AG04449 (cell line): ENCODE measurements around the gene CCL17.
"Not testable (repeated sequence)": the region's sequence is repeated elsewhere in the genome, so short reads cannot be mapped to it uniquely, and the experiment has no call there.

Experiments used
- CTCF ChIA-PET: fragments of 350-600 bp; formaldehyde crosslinking; extraction: SDS; loops from one replicate; lab custom pipeline; 2021; ENCODE audit warnings: antibody characterized with exemption; lab: Yijun Ruan, JAX
- POLR2A ChIA-PET: fragments of 400-600, 350-600 bp; formaldehyde crosslinking; extraction: SDS; loops from one replicate; lab custom pipeline; 2020; ENCODE audit warnings: antibody characterized with exemption, inconsistent platforms; lab: Yijun Ruan, JAX
- DNase-seq: peaks from one replicate; pipeline ENCODE4 v3.0.0-alpha.2; 2010; ENCODE audit warnings: low read depth, low spot score
- H3K4me3 ChIP-seq: 2 replicates; pipeline ENCODE4 v1.5.1; 2011; ENCODE audit warnings: low read depth, mild to moderate bottlenecking, control low read depth, low read length
- TF ChIP-seq, protein P1 (sequence below): IDR thresholded peaks from one replicate; pipeline ENCODE4 v1.5.1; 2011; ENCODE audit warnings: mild to moderate bottlenecking, moderate library complexity, low read length, control low read depth, inconsistent platforms; ENCODE audit not compliant: insufficient read depth; ENCODE audit errors: missing control alignments

Gene CCL17

DNA sequence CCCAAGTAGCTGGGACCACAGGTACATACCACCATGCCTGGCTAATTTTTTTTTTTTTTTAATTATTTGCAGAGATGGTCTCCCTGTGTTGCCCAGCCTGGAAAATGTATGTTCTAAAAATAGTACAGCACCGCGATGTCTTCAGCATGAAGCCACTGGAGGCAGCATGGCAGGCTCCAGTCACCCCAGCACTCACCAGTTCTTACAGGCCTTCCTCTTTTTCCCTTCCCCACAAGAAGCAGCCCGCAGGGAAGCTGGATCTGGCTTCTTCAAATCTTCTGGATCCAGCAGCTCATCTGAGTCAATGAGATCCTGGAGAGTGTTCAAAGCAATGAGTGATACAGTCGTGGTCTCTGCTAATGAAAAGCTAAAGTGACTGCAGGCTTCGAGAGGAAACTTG is 26.4 kb downstream of the CCL17 start:
- ChIA-PET CTCF (interaction anchor here (1.3 to 6.4 kb wide), 4 partner anchors 8 to 89 kb away, joined by 3 to 91 read pairs (median 18); no protein-coding TSS in a partner anchor), POLR2A (no interaction called here)
- TF ChIP-seq, protein P1, sequence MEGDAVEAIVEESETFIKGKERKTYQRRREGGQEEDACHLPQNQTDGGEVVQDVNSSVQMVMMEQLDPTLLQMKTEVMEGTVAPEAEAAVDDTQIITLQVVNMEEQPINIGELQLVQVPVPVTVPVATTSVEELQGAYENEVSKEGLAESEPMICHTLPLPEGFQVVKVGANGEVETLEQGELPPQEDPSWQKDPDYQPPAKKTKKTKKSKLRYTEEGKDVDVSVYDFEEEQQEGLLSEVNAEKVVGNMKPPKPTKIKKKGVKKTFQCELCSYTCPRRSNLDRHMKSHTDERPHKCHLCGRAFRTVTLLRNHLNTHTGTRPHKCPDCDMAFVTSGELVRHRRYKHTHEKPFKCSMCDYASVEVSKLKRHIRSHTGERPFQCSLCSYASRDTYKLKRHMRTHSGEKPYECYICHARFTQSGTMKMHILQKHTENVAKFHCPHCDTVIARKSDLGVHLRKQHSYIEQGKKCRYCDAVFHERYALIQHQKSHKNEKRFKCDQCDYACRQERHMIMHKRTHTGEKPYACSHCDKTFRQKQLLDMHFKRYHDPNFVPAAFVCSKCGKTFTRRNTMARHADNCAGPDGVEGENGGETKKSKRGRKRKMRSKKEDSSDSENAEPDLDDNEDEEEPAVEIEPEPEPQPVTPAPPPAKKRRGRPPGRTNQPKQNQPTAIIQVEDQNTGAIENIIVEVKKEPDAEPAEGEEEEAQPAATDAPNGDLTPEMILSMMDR, result no peak
- no peak for DNase-seq
- H3K4me3 ChIP-seq, result no peak overlapping the region

DNA sequence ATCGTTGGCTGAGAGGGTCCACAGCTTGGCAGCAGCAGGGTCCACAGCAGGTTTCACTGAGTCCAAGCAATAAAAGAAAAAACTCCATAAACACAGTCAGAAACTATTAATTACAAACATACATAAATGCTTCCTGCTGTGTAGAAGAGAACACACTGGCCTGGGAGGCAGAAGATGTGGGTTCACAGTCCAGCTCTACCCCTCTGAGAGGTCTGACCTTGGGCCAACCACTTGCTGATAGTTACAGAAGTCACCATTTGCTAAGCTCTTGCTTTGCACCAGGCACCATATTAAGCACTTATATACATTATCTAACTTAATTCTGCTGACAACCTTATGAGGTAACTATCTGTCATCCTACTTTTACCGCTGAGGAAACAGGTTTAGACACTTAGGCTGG is 27.9 kb downstream of the CCL17 start:
- DNase-seq, result no peak
- ChIA-PET POLR2A (interaction anchor here (1.3 kb wide), 1 partner anchor 14 kb away, joined by 3 read pairs; the partner anchor contains the start of genes CIAPIN1 and COQ9), CTCF (interaction anchor here (1.0 to 6.4 kb wide), 5 partner anchors 9 to 131 kb away, joined by 3 to 91 read pairs (median 4); no protein-coding TSS in a partner anchor)
- no peak overlapping the region for H3K4me3 ChIP-seq
- TF ChIP-seq, protein P1, result no peak

DNA sequence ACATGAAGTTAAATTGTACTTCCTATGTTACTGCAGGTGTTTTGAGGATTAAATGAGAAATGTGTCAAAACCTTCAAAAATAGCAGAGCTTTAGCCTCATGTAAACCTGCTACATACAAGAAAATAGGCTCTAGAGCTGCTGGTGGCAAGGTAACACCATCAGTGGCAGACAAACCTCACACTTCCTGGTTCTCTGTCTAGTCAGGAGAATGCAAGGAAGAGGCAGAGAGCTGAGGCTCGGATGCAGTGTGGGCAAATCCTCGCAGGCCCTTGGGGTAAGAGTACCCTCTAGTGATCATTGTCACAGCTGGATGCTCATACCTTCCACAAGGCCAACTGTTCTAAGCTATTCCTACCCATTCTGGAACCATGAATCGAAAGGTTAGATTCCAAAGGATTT is 28.4 kb downstream of the CCL17 start:
- ChIA-PET POLR2A (interaction anchor here (1.3 kb wide), 1 partner anchor 14 kb away, joined by 3 read pairs; the partner anchor contains the start of genes CIAPIN1 and COQ9), CTCF (interaction anchor here (1.0 to 6.4 kb wide), 8 partner anchors 8 to 133 kb away, joined by 3 to 91 read pairs (median 4); partner anchors contain the start of gene POLR2C)
- TF ChIP-seq, protein P1, result no peak
- H3K4me3 ChIP-seq, result no peak overlapping the region
- DNase-seq, result no peak

DNA sequence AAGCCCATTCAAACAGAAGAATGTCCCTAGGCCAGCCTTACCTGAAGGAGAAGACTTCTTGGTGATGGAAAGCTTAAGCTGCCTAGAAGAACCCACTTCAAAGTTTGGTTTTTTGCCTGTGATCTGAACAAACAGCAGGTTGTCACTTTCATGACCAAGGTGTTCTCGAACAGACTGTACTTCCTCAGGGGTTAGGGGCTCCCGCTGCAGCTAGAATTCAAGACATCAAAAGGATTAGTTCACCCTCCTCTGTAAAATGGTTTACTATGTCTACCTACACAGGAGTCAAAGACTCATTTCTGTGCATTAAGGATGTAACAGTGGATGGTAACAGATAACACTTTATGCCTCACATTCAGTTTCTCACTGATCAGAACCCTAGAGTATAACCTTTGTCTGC is 29.4 kb downstream of the CCL17 start:
- POLR2A ChIA-PET, result no interaction called here

DNA sequence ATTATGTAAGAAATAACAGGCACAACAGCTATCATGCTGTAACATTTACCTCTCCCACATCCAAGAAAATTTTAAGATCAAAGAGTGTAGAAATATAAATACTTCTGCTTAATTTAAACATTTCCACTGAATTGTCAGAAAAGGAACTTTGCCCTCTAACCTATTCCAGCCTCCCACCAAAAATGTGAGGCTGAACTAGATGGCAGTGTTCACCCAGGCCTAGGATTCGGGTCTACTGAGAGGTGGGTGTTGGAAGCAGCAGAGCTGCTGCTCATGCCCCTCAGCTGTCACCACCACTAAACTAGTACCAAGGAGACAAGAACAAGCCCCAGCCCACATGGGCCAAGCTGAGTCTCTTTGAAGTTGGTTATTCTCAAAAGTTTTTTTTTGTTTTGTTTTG is 31.3 kb downstream of the CCL17 start:
- DNase-seq, result no peak
- CTCF ChIA-PET, result interaction anchor here (1.1 to 13.2 kb wide), 4 partner anchors 9 to 85 kb away, joined by 3 to 185 read pairs (median 6); partner anchors contain the start of gene POLR2C
- H3K4me3 ChIP-seq, result no peak overlapping the region
- POLR2A ChIA-PET, result interaction anchor here (1.0 kb wide), 1 partner anchor 11 kb away, joined by 3 read pairs; the partner anchor contains the start of genes CIAPIN1 and COQ9
- TF ChIP-seq, protein P1, result no peak

More for the DNA sequence above, 29.4 kb downstream of the CCL17 start:
- TF ChIP-seq, protein P1, result no peak
- DNase-seq, result no peak
- H3K4me3 ChIP-seq, result no peak overlapping the region
- CTCF ChIA-PET, result interaction anchor here (1.2 to 6.4 kb wide), 7 partner anchors 7 to 134 kb away, joined by 3 to 91 read pairs (median 4); partner anchors contain the start of gene POLR2C

DNA sequence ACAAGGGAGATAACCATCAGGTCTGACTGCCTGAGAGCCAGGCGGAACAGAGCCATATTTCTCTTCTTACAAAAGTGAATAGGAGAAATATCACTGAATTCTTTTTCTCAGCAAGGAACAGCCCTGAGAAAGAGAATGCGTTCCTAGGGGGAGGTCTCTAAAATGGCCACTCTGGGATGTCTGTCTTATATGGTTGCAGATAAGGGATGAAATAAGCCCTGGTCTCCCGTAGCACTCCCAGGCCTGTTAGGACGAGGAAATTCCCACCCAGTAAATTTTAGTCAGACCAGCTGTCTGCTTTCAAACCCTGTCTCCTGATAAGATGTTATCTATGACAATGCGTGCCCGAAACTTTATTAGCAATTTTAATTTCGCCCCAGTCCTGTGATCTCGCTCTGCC is 35.4 kb downstream of the CCL17 start:
- POLR2A ChIA-PET, H3K4me3 ChIP-seq, DNase-seq: not testable (repeated sequence)
- CTCF ChIA-PET, result interaction anchor here (1.2 to 13.2 kb wide), 4 partner anchors 19 to 80 kb away, joined by 3 to 185 read pairs (median 4); partner anchors contain the start of gene POLR2C

DNA sequence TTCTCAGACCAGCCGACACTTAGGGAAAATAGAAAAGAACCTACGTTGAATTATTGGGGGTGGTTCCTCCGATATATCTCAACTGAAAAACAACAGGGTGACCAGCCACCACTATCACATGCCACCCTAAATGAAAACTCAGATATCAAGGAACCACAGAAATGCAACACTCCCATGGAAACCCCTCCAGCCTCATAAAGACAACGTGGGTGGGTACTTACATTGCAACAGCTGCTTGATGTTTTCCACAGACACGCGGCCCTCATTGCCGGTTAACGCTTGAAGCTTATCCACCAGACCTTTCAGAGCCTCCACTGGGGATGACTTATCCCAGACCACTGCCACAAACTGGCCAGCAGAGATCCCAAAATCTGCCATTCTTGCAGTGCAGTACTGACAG is 36.0 kb downstream of the CCL17 start:
- POLR2A ChIA-PET, DNase-seq, H3K4me3 ChIP-seq: not testable (repeated sequence)
- CTCF ChIA-PET, result interaction anchor here (1.2 to 13.2 kb wide), 4 partner anchors 20 to 140 kb away, joined by 3 to 185 read pairs (median 4); partner anchors contain the start of gene POLR2C
